Measurements from ENCODE around the gene FXYD6.

GRCh38 chr11:117878314-117878938 is 2.0 kb upstream of the FXYD6 start:
- TF ChIP-seq GATA2 (IDR thresholded peaks at IDR 0.05; ENCODE audit: low read depth, low read length) (no peak), GATA3 (IDR thresholded peaks at IDR 0.05; ENCODE audit: low read depth, low read length) (no peak)
